NT2/D1 (cell line): Measurements from ENCODE around the gene IL20RA.

Source experiments
- SUZ12 ChIP-seq: IDR thresholded peaks from 2 replicates; pipeline ENCODE4 v1.6.1; 2011; ENCODE audit not compliant: insufficient read length, insufficient read depth; ENCODE audit errors: extremely low read depth
- ZNF274 ChIP-seq: IDR thresholded peaks from 2 replicates; pipeline ENCODE4 v1.6.1; 2011; ENCODE audit warnings: mild to moderate bottlenecking, low read depth, low read length

- TF ChIP-seq ZNF274, result no peak
- TF ChIP-seq SUZ12, result no peak
Measured at GRCh38 chr6:136961848-136962247, 82.9 kb downstream of the IL20RA start.
